ENCODE measurements around the gene CASQ2.
A peak's percentile ranks its signal among the peaks of the same experiment; 100 is the strongest.
"Not testable (repeated sequence)": the region's sequence is repeated elsewhere in the genome, so short reads cannot be mapped to it uniquely, and the experiment has no call there.

CASQ2 gene

DNA sequence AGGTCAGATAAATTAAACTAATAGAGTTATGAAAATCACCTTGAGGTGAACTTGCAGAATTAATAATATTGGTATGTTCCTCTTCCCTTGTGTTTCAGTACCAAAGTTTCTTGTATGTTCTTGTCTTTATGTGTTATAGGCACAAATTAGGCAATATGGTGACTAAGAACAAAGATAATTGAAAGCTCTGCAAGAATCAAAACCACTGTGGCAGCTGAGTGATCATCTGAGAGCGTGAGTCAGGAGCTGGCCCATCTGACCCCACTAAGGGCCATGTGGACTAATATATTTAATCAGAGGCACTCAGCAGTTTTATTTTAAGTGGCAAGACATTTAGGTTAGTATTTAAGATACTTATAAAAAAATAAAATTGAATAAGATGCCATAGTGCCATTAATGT, 12.8 kb upstream of the CASQ2 start:
- no peak for DNase-seq (ENCODE audit: low spot score)

DNA sequence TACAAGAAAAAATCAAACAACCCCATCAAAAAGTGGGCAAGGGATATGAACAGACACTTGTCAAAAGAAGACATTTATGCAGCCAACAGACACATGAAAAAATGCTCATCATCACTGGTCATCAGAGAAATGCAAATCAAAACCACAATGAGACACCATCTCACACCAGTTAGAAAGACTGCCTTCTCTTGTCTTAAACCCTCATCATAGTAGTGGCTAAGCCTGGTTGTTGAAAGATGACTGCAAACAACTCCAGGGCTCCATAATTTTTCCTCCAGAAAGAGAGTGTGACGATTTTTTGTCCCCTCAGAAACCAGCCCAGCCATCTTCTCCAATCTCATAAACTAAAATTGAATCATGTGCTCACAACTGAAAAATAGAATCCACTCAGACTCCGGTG, 12.1 kb upstream of the CASQ2 start:
- not testable (repeated sequence) for DNase-seq (ENCODE audit: low spot score)

DNA sequence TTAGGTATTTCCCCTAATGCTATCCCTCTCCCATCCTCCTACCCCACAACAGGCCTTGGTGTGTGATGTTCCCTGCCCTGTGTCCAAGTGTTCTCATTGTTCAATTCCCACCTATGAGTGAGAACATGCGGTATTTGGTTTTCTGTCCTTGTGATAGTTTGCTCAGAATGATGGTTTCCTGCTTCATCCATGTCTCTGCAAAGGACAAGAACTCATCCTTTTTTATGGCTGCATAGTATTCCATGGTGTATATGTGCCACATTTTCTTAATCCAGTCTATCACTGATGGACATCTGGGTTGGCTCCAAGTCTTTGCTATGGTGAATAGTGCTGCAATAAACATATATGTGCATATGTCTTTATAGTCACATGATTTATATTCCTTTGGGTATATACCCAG, 10.6 kb upstream of the CASQ2 start:
- not testable (repeated sequence) for DNase-seq (ENCODE audit: low spot score)

DNA sequence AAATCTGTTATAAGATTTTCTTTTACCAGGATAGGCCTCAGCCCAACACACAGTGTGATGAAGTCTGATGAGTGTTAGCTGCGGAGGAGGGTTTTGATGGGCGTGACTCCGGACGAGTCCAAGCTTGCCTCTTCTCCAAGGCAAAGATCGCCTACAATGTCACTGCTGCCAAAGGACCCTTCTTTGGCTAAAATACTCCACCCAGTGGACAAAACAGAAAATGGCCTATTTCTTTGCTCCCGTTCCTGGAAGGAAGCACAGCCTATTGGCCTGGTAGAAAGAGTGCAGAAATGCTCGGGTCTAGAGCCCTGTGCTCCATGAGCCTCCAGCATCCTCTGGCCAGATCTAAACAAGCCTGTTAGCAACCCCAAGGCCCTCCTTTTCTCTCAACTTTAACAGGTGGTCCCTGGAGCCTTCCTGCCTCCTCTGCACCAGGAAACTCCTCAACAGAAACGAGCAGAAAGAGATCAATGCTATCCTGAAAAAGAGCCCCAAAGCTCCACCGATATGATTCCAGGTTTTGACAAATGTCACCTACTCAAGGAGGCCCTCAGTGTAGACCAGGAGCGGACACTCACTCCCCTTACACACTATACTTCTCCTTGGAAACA, 3.4 kb upstream of the CASQ2 start:
- peak; percentile 84 for DNase-seq (ENCODE audit: low spot score)

DNA sequence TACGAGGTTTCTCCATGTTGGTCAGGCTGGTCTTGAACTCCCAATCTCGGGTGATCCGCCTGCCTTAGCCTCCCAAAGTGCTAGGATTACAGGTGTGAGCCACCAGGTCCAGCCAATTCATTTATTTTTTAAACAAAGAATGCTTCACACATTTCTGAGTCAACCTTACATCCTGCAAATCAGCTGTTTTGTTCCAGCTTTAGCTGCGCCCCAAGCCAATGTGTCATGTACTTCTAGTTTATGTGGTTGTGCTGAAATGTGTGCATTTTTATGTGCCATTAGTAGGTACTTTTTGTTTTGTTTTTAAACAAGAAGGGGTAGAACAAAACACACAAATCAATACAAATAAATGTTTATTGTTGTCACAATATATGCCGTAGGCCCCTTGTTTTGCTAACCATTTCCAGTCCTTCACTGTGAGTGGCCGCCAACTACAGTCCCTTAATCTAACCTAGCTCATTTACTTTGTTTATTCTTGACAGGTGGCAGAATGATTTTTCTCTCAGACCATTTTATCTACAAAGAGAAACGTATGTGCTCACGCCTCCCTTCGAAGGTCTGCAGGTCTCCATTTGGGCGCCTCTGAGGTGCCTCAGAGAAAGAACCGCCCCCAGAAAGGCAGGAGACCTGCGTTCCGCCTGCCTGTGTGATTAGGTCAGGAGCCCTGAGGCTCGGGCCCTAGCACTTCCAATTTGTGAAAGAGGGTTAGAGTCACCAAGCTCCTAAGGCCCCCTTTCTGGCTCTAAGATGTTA, 2.8 kb upstream of the CASQ2 start:
- no peak for DNase-seq (ENCODE audit: low spot score)

DNA sequence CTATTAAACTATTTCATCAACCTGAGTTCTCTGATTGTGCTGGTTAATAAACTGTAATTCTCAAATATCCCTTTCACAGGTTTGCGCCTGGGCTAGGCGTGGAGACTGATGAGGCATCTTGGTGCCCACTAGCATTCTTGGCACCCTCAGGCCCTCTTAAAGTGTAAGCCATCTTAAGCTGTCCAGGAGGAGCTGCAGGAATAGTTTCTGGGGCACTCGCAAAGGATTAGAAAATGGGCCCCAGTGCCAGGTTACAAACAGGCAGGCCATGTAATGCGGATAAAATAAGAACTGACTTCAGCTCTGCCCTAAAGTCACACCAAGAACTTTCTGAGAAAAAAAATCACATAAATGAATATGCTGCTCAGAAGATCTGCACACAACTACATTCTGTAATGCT, 1.1 kb downstream of the CASQ2 start:
- DNase-seq (ENCODE audit: low spot score): no peak

DNA sequence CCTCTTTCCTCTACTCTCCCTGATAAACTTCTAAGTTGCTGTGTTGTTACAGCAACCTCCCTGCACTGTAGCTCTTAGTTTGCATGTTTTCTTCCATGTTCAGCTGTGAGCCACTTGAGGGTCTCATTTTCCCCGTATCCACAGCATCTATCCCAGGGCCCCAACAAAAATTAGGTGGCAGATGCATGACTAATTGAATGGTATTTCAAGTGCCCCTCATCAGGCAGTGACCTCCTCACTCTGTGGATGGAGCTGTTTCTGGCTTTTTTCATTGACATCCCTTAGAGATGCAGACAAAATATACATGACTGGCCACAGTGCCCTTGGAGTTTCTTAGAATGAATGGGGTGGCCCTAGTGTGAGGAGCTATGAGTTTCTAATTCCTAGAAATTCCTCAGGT, 3.4 kb downstream of the CASQ2 start:
- no peak for DNase-seq (ENCODE audit: low spot score)

DNA sequence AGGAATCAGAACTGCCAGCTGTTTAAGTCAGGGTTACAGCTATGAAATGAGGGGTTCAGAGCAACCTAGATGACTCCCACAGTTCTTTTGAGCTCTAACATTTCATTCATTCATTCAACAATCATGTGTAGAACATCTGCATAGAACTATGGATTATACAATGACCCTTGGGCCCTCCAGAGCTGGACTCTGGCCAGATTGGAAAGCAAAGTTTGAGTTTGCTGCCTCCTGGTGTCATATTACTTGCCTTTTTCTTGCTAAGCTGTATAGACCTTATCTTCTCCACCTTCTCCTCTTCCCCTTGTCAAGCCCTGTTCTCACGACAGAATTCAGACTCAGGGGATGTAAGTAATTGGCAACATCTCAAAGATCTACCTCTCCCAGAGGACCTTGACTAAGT, 4.0 kb downstream of the CASQ2 start:
- peak; percentile 18 for DNase-seq (ENCODE audit: low spot score)

DNA sequence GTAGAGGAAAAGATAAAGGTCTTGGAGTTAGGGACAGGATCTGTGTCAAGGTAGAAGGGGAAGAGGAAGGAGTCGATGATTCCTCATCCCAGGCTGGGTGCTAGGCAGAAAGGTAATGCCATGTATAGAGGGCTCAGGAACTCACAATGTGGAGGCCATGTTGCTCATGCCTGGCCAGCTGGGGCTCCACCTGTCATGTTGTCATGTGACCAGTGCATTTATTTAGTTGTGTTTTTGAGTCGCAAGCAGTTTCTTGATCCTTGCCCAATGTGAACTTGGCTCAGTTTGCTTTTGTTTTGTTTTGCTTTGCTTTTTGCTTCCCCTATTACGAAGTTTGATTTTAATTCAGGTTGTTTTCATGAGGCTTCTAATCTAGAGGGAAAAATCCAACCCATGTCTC, 5.7 kb downstream of the CASQ2 start:
- no peak for DNase-seq (ENCODE audit: low spot score)

DNA sequence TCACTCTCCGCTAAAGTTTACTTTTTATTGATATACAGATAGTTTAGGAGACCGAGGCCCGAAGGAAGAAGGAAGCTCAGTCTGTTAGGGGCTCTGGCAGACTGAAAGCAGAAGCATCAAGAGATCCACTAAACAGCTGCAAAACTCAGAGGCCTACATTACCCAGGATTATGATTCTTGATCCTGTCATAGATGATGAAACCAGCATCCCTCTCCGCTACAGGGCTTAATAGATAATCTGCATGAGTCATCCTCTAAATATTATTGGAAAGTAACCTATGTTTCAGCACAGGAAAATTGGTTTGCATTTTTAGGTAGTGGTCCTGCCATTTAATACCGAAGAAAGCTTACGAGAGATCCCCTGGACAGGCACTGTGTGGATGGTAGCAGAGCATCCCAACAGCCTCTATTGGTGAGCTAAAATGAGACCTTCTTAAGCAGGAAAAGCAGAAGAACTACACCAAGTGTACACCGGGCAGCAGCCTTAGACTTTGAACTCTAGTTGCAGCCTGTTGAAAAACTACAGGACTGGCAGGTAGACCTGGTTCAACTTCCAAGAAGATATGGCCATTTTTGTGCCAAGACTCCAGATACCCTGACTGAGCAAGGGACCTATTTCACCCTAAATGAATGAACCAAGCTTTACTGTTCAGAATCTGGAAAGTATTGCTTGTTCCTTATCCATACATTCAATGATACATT, 6.8 kb downstream of the CASQ2 start:
- no peak for DNase-seq (ENCODE audit: low spot score)

DNA sequence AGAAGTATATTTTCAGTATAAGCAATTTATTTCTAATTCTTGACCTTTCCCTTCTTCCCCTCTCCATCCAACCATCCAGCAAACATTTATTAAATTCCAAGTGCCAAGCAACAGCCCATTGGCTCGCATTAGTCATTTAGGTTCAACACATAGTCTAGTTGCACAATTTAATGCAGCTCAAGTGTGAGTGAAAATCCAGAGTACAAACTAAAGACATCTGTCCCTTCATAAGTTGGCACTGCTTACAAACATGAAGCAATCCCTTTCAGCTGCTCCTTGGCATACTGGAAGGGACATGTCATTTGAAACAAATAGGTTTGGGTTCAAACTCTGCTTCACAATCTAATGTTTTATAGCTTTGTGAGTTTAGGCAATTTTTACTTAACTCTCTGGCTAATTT, 10.7 kb downstream of the CASQ2 start:
- no peak for DNase-seq (ENCODE audit: low spot score)

DNA sequence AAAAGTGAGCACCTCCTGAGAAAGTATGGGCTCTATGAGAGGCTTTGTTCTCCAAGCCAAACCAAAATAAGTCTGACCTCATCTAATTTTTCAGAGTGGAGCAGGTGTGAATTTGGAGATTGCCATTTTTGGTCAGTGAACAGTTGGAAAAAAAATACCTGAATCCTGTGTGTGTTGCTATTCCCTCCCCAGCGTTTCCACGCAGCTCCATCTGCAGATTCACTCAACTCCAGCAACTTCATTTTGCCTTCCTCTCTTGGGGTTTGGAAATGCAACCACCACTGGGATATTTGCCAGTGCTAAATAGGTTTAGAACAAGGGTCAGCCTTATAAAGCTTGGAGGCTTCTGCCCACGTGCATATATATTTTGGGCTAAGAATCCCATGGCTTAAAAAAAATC, 11.2 kb downstream of the CASQ2 start:
- no peak for DNase-seq (ENCODE audit: low spot score)

DNA sequence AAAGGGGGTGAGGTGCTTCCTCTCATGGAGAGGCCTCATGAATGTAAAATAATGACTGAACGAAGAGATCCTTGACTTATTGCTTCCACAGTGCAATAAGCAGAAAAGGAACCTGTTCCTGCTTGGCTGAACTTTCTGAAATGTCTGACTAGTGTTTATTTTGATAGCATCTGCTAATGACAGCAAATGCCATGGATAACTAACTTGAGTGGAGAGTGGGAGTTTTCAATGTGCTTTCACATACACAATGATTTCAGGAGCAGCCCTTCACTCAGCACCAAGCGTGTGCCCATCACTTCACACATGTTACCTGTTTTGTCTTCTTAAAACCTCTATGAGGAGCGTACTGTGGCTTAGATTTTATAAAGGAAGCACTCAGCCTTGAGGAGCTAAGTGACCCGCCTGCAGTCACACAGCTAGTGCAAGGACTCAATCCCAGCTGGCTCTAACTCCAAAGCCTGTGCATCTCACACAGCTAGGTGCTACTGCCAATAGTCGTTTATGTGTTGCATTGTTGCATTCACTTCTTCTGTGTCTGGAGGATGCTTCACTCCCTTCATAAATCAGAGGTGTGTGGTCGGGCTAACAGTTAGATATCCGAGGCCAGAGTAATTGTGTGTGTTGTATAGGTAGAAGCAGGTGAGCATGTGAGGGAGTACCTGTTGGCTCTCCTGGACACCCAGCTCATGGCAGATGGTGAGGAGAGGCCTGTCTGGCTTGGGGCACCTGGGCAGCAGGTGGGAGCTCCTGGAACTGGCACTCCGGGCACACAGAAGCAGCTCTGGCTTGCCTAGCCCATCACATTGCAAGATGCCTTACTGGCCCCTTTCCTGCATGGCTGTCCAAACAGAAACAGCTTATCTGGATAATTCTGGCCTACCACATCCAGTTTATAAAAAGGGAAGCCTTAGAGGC, 12.8 kb downstream of the CASQ2 start:
- no peak for DNase-seq (ENCODE audit: low spot score)

DNA sequence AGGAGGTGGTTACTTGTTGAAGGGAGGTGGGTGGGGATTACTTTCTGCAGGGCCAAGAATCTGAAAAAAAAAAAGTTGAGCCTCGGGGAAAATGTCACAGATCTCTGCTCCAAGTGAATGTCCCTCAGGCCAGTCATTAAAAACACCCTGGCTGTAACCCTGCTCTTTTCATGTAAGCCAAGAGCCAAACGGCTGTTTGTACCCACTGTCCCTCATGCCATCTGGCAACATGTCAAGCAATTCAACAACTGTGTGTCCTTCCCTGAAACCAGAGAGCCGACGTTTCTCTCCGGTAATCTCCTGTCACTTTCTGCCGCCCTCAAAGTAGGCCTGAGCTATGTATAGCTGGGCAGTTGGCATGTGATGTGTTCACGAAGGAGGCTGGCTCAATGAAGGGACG, 14.7 kb downstream of the CASQ2 start:
- no peak for DNase-seq (ENCODE audit: low spot score)

DNA sequence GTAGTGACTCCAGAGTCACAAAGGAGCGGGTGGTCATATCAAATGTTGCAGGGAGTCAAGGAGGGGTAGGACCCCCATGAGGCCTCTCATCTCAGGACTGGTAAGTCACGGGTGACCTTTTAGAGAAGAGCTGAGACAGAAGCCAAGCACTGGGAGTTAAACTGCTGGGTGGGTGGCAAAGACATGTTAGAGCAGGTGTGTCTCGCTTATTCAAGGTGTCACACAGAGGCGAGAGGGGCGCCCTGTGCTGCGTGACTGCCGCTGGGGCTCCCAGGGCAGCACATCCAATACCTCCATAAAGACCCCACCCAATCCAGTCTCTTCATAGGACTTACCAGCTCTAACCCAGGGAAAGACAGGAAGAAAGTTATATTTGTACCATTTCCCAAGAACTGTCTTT, 15.2 kb downstream of the CASQ2 start:
- DNase-seq (ENCODE audit: low spot score): no peak

DNA sequence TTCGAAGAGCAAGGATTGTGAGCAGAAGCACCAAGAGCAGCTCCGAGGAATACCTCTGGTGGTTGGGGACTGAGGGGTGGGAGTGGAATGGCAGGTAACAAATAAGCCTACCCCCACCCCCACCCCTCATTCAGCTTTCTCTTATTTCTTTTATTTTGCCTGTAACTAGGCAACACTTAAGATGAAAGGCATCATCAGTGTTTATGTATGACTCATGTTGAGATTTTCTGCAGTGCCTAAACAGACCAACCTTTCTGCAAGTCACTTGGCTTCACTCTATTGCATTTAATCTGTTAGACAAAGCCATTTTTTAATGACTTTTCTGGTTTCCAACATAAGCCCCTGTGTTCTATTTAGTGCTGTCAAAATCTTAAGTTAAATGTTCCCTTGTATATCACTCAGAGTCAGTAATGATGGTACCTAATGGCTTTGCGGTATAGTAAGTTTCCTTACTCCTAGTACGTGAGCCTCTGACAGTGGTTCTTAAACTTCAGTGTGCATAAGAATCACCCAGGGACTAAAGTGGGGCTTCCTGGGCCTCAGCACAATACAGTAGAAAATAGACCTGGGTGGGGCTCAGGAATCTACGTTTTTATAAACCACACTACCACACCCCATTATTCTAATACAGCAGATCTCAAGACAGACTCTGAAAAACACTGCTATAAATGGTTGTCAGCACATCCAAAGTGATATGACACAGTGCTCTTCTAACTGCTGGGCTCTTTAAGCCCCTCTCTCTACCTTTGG, 19.9 kb downstream of the CASQ2 start:
- DNase-seq (ENCODE audit: low spot score): no peak

DNA sequence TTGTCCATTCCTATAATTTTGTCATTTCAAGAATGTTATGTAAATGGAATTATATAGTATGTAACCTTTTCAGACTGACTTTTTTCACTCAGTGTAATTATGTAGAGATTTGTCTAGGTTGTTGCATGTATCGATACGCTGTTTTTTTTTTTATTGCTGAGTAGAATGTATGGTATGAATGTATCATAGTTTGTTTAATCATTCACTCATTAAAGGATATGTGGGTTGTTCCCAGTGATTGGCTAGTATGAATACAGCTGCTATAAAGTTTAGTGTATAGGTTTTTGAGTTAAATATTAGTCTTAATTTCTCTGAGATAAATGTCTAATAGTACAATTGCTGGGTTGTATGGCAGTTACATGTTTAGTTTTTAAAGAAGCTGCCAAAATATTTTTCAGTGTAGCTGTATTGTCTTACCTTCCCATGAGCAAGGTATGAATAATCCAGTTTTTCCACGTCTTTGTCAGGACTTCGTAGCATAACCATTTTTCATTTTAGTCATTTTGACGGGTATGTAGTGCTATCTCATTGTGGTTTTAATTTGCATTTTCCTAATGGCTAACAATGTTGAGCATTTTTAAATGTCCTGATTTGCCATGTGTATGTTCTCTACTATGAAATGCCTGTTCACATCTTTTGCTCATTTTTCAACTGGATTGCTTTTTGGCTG, 22.4 kb downstream of the CASQ2 start:
- DNase-seq (ENCODE audit: low spot score): no peak

DNA sequence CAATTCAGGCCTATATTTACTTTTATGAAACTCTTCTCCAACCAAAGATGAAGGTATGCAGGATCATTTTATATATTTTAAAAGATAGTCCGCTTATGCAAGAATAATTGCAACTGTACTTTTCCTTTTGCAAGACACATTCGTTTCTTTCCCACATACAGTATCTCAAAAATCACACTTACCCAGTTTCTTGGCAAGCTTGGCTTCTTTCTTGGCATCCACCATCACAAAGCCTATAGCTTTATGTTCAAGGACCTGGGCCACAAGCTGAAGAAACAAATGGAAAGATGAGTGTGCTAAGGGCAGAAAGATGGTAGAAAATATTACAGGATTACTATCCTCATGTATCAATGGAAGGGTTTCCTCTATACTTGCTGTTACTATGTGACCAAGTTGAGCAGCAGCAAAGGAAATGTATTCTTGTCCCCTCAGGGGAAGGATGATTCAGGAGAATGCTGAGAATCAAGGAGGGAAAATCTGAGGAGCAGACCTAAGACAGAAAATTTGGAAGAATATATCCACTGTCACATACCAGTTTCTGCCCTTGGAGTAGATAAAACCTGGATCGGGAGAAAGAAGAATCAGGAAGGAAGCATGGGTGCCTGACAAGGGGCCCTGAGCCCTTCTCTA, 23.8 kb downstream of the CASQ2 start:
- no peak for DNase-seq (ENCODE audit: low spot score)

DNA sequence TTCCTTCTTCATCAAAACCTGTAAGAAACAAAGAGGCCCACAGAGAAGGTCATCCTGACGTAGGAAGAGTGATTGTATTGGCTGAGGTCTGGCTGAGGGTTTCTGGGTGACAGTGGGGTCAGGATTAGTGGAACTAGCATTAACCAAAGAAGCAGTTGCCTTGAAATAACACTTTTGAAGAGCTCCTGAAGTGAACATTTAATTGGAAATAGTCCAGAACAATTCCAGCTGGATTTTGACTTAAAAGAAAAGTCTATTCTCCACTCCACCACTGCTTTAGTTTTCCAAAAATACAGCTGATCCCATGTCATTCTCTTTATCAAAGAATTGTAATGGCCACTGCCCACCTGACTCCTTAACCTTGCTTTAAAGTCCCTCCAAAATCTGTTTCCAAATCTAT, 27.7 kb downstream of the CASQ2 start:
- no peak for DNase-seq (ENCODE audit: low spot score)

DNA sequence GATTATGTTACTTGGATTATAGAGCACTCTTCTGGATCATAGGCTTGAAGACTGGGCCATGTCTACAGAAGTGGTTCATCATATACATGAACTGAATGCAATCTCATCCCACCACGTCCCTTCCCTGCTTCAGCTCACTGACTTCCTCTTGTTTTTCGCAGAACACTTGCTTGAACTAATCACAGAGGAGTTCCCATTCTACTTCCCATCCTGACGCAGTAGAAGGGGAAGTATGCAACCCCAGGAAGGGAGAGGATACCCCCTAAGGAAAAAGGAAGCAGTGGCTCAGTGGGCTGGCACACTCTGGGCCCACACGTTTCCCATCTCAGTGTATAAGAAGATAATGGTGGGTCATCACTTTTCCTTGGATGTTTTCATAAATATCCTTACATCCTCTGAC, 36.2 kb downstream of the CASQ2 start:
- DNase-seq (ENCODE audit: low spot score): no peak

DNA sequence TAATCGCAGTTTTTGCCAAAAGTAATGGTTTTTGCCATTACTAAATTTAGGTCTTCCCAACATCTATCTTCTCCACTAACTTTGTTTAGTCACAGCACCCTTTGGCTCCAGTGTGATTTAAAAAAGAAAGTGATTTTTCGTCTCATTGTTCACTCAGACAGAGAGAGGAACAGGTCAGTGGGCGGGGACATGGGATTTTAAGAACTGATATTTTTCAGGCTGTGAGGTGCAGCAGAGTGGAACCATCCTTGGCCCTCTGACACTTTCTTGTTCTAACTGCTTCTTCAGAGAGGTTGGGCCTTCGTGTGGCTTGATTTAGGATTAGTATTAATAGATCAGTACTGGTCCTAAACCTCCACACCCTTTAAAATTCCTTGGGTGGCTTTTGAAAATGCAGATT, 38.8 kb downstream of the CASQ2 start:
- DNase-seq (ENCODE audit: low spot score): no peak
